Esophagus mucosa (tissue), 1 donor: ENCODE data around the gene RAD51B. TPM values are rescaled to one million over a fixed set of nuclear protein-coding genes. Genes with fewer than 3 reads are reported as not detected.

Experiments
- ATAC-seq: fragments of 200-7000 bp; cut with Tn5 transposase; one replicate; pipeline ENCODE4 v1.9.1; 2020
- total RNA-seq: library from RNA; stranded (reverse); gene quantifications from one replicate; pipeline ENCODE4 v1.2.4, GENCODE V29; 2023
- donor health status: DM: yes; HTN: yes; CAD: no.

Gene RAD51B
- total RNA-seq, 1 donor from 2014 or later: 12.2 TPM

DNA sequence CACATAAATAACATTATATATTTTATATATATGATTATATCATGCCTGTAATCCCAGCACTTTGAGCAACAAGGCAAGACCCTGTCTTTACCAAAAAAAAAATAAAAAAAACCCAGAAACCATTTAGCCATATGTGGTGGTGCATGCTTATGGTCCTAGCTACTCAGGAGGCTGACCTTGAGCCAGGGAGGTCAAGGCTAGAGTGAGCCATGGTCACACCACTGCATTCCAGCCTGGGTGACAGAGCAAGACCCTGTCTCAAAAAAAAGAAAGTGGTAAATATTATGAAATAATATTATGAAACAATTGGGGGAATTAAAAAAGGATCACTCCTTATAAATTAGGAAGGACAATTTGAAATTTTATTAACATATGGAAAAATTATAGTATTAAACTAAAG, 16.0 kb downstream of the RAD51B start:
- no peak for ATAC-seq

DNA sequence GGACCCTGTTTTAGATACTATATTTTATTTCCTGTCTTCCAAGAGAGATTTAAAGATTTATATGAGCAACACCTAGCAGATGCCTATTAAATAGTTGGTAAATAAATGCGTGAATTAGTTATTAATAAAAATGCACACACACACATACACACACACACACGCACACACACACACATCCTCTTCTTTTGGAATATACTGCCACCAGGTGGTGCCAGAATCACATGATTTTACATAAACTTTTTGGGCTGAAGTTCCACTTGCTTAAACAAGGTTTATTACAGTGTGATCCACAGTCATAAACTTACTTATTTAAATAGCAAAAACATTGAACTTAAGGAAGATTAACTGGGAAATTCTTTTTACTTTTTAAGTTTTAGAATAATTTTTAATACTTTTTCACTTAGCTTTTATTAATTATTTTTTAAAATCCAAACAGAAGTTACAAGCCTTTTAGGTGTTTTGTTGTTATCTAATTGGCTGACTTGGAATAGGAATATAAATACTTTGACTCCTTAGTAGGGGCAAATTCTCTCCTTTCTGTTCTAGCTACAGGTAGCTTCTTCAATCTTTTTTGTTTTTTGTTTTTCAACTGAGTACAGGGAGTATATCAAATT, 17.5 kb downstream of the RAD51B start:
- ATAC-seq: peak; percentile 75

DNA sequence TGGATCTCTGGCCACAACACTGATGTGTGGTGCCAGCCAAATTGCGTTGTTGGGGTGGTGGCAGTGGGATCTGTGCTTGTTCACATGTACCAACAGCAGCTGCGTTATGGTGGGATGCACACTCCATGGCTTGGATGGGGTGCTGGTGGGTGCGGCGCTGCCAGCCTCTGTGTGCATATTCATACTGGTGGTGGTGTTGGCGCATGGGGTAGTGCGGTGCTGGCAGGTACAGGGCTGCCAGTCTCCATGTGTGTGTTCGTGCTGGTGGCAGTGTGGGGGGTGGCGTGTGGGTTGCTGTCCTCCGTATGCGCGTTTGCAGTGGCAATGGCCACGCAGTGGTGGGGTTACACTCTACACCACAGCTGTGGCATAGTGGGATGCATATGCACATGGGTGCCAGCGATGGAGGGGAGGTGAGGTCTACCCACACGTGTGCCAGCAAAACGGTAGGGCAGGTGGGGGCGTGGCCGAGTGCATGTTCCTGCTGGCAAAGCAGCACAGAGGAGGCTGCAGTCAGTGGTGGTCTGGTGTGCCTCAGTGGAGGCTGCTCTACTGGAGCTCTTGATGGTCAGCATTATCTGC, 26.5 kb downstream of the RAD51B start:
- ATAC-seq: no peak

DNA sequence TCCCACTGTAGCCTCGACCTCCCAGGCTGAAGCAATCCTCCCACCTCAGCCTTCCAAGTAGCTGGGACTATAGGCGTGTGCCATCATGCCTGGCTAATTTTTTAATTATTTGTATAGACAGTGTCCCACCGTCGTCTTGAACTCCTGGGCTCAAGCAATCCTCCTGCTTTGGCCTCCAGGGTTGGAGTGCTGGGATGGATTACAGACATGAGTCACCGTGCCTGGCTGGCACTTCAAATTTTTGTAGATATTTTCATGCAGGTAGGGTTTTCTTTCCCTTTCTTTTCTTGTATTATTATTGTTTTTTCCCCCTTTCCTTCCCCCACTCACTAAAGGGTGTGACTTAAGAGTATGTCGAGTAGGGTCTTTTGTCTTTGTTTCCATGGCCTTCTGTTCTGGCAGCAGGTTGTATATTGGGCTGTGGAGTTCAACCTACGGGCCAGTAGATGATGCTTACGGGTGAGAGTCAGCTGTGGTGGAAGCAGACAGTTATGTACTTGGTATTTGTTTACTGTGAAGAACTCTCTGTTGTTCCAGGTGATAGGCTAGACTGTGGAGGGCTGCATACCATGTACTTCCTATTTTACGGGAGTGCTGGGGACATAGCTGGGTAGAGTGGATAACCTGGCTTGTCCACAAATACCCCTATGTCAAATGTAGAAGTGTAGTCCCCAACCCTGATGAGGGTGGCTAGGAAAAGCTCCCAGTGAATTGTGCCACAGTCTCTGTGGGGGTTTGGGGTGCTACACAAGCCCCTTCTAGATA, 30.7 kb downstream of the RAD51B start:
- ATAC-seq: no peak

DNA sequence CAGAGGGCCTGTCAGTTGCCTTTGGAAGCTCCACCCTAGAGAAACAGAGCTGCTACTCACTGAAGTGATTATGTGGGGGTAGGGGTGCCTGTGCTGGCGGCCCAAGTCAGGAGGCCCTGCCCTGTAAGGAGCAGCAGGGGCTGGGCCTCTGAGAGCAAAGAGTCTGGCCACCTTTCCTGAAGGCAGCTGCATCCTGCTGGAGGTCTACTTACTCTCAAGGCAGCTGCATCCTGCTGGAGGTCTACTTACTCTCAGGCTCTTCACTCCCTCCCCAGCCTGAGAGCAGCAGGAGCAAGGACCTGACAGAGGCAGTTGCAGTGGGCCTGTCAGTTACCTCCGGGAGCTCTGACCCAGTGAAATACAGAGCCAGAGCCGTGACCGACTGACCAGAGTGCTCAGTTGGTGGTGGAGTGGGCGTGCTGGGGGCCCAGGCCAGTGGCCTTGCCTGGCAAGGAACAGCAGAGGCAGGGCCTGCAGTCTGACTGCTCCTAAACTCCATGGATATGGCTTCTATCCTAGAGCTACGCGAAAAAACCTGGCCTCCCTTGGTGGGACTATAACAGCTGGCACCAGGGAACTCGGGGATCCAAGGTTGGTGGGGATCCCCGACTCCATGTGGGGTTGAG, 32.3 kb downstream of the RAD51B start:
- peak; percentile 22 for ATAC-seq

DNA sequence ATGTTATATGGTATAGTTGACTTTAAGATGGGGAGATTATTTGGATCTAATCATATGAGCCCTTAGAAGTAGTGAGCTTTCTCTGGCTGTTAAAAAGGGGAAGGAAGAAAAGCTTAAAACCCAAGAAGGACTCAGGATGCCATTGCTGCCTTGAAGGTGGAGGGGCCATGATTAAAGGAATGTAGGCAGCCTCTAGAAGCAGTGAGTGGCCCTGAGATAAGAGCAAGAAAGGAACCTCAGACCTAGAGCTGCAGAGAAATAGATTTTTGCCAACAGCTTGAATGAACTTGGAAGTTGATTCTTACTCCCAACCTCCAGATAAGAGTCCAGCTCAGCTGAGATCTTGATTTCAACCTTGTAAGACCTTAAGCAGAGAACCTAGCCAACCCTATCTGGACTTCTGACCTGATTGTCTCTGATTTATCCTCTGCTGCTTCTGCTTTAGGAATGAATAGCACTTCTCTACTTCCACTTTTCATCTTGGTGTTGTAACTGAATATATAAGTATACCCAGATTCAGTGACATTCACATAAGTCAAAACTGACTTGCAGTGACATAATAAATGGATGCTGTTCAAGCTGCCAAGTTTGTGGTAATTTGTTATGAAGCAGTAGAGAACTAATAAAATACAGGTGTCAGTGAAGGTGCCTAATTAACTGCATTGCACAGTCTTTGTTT, 33.5 kb downstream of the RAD51B start:
- no peak for ATAC-seq

DNA sequence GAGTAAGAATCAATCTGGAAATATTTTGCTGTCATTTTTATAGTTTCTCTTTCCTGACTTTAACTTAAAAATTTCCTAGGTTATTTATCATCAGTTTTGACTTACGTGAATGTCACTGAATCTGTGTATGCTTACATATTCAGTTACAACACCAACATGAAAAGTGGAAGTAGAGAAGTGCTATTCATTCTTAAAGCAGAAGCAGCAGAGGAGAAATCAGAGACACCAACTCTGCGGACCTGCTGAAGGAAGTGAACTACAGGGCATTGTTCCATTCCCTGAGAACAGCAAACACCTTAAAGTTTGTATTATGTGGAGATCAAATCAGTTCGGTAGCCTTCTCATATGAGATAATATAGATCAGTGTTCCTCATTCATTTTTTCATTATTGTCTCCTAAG, 34.1 kb downstream of the RAD51B start:
- no peak for ATAC-seq

DNA sequence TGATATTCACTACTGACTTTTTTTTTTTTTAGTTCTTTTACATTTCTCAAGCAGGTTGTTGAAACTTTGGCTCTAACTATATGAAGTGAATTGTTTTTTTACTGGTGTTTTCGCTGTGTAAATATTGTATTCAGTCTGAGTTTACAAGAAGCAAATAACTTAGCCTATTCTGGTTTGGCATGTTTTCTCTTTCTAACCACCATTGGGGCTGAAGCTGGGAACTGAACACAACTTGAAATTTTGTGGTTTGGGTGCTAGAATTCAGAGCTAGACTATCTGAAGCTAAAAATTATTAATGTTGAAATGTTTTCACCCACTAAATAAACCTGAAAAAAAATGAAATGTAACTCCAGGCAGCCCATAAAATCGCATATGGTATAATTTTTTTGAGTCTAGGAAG, 37.2 kb downstream of the RAD51B start:
- ATAC-seq: no peak

DNA sequence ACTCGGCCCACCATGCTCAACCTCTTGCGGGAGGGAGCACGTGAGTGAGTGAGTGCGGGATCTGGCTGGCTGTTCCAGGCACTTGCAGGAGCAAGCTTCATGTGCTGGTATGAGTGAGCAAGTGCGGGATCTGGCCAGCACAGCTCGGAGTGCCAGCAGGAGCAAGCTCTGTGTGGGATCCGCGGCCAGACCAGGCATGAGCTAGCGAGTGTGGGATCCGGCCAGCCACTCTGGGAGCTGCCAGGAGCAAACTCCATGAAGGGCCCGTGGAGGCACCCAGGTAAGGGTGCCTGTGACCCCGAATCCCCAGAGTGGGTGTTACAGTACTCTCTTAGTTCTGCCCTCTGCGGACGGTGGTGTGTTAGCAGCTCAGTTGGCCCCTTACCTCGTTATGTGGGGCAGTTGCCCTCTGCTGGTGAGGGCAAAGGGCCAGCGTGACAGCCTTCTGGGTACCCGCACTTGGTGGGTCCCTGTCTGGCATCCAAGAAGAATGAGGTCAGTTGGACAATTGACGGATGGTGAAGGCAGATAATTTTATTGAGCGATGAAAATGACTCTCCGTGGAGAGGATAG, 38.3 kb downstream of the RAD51B start:
- no peak for ATAC-seq

DNA sequence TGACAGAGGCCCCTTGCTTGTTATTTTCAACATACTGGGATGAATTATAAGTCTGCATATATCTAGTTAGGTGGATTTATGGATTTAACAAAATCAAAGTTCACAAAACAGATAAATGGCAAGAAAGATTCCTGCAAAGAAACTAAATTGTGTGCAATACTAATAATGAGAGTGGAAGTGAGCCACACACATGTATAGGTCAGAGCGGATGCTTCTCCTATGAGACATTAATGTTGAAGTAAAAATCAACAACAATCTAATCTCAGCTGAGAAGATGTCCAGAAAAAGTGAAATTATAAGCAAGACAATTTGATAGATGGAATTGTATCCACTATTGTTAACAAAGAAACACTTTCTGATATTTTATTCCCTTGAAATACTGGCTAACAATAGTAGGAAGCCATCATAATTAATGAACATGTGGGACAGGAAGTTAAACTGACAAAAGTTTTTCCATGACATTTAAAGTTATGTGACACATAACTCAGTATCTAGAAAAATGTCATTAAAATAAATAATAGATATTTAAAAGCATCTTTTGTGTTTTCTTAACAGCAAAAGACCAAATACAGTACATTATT, 39.7 kb downstream of the RAD51B start:
- no peak for ATAC-seq

DNA sequence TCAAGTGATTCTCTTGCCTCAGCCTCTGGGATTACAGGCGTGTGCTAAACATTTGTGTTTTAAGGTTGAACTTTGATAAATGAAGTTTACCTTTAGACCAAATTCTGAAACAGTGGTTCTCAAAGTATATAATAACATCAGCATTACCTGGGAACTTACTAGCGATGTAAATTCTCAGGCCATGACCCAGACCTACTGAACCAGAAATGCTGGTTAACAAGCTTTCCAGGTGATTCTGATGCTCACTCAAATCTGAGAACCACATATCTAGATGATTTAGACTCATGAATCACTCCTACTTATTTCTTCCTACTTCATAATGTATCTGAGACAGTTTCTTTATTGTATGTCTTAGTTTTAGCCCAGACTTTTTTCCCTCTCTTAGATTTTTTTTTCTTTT, 43.6 kb downstream of the RAD51B start:
- ATAC-seq: peak; percentile 86

DNA sequence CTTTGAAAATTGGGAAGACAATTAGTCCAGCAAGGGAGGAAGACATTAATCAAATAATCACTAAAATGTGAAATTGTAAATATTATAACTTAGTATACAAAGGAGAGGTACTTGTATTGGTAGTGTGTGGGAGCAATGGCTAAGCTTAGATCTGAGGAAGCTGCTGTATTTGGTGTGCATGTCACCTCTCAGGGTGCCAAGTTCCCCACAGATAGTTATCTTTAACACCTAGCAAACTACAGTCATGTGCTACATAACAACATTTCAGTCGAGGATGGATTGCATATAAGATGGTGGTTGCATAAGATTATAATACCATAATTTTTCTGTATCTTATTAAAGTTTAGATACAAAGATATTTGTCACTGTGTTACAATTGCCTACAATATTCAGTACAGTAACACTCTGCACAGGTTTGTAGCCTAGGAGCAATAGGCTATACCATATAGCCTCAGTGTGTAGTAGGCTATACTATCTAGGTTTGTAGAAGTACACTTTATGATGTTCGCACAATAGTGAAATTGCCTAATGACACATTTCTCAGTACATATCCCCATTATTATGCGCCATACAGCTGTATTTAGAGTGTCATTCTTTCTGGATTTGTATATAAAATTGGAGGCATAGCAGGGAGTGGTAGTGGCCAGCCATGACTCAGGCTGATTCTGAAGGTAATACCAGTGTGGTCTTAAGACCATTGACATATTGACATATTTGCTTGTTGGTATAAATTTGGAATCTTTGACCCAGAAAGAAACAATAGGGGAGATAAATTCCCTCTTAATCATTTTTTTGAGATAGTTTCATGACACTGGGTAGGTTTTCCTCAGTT, 55.8 kb downstream of the RAD51B start:
- no peak for ATAC-seq

DNA sequence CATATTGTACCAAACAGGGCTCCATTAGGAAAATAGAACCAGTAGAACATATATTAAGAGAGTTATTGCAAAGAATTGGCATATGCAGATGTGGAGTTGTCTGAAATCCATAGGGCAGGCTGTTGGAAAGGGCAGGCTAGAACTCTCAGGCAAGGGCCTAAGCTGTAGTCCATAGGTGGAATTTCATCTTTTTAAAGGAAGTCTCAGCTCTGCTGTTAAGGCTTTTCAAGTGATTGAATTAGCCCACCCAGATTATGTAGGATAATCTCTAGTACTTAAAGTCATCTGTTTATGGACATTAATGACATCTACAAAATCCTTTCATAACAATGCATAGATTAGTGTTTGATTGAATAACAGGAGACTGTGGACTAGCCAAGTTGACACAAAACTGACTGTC, 59.4 kb downstream of the RAD51B start:
- no peak for ATAC-seq

DNA sequence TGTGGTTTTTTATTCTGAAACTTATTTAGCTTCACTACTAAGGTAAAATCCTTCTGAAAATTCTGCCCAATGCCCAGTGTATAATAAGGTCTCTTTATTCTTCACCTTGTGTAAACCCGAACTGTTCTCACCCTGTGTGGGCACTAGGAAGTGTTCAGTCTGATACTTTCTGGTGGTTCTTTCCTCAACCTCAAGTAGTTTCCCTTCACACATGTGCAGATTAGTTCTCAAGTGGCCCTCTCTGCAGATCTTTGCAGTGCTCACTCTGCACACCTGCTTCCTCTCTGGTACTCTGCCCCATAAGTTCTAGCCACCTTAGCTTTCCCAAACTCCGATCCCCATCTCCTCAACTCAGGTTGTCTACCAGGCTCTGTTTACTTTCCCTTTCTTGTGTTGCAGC, 61.6 kb downstream of the RAD51B start:
- no peak for ATAC-seq

DNA sequence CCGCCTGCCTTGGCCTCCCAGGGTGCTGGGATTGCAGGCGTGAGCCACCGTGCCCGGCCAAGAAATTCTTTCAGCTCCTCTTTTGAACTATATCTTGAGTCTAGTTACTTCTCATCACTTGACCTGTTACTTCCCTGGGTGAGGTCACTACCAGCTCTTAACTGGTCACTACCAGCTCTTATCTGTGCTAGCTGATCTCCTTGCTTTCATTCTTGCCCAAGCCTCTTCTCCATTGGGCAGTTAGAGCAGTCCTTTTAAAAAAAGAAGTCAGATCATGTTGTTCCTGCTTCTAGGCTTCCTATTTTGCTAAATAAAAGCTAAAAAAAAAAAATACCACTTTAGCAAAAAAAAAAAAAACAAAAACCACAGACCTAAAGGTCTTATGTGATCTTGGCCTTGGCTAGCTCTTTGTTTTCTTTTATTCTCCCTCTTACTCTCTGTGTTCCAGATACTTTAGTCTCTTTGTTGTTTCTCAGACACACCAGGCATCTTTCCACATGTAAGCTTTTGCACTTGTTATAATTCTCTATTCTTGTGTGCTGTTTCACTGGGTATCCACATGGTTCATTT, 63.5 kb downstream of the RAD51B start:
- no peak for ATAC-seq

DNA sequence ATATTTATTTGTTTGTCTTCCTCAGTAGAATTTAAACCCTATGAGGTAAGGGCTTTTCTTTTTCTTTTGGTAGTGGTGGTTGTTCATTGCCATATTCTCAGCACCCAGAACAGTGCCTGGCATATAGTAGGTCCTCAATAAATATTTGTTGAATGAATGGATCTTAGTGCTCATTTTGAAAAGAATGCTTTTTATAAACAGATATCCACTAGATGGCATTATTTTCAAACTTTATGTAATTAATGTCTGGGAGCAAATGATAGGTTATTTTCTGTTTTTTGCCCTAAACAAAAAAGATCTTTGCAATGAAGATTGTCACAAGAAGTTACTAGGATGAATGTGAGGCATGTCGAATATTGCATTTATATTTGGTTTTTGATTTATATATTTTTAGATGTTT, 64.1 kb downstream of the RAD51B start:
- ATAC-seq: no peak

DNA sequence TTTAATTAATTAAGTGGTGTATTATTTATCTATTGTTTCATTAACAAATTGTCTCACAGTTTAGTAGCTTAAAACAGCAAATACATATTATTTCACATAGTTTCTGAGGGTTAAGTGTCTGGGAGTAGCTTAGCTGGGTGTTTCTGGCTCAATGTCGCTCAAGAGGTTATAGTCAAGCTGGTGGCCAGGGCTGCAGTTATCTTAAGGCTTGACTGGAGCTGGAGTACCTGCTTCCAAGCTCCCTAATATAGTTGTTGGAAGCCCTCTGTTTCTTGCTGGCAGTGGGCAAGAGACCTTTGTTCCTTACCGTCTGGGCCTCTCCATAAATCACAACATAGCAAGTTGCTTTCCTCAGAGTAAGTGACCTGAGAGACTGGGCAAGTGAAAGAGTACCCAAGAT, 66.6 kb downstream of the RAD51B start:
- ATAC-seq: no peak

DNA sequence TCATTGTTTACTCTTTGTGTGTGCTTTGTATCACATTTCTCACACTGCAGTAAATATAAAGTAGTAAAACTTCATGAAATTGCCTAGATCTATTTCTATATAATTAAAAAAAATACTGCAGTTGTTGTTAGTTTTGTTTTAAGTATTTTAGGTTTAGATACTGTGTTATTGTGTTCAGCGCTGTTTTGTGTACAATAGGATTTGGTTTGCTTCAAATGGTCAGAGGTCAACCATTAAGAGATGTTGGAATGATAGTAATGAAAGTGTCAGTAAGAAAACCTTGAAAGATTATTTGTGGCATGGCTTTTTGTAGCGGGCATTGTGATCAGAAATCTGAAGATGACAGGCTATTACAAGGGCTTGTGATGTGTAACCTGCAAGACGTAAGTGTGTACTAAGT, 67.9 kb downstream of the RAD51B start:
- ATAC-seq: no peak

DNA sequence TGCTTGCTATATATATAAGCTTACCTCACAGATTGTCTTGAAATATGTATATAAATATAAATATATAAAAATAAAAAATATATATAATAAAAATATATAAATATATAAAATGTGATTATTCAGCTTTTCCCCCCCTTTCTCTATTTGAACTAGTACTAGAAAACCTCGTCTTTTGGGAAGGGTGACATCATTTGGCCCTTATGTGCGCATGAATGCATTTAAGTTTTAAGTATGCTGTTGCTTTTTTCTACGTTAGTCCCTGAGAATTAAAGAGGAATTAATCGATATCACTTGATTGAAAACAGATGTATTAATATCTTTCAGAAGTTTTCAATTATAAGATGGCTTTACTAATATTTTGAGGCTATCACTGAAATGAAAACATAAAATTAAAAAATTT, 69.9 kb downstream of the RAD51B start:
- ATAC-seq: no peak

DNA sequence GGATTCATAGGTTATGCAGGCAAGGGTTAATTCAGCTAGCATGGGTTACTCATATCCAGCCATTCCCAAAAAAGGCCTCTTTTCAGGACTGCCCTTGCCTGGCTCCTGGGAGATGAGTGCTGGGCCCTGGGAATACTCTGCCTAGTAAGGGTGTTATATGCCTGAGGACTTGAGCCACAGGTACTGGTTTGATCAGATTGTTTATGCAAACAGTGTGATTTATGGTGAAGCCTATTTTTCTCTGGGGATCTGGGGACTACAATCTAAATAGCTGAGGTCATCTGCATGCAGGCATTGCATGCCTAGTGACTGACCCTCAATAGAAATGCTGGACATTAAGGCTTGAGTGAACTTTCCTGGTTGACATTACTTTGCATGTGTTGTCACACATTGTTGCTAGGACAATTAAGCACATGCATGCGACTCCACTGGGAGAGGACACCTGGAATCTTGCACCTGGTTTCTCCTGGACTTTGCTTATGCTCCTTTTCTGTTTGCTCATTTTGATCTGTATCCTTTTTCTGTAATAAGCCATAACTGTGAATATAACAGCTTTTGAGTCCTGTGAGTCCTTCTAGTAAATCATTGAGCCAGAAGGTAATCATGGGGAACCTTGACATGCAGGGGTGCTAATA, 73.0 kb downstream of the RAD51B start:
- no peak for ATAC-seq

DNA sequence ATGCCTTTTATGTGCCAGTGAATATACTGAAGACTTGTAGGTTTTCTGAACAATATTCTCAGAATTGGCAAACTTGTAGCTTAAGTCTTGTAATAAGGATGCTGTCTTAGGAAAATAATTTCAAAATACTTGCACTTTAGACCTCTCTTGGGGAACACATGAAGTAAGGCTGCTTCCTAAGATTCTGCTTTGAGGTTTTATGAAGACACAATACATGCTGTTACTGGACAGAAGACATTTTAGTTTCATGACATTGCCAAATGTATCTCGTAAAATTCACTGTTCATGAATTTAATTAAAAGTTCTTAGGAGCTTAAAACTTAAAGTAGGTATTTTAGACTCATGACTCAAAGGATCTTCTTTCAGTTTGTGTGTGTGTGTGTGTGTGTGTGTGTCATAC, 80.7 kb downstream of the RAD51B start:
- no peak for ATAC-seq
